Activated naive CD4-positive, alpha-beta T cell treated with anti-CD3 and anti-CD28 coated beads, Interleukin-2, amount 50 U/mL, for 24 hours (primary cell): ENCODE measurements around the gene AAK1.
A peak's percentile ranks its signal among the peaks of the same experiment; 100 is the strongest.
"Not testable (repeated sequence)": the region's sequence is repeated elsewhere in the genome, so short reads cannot be mapped to it uniquely, and the experiment has no call there.

Experiments used
- H3K27ac Mint-ChIP-seq: one replicate; pipeline ENCODE4 v1.8.0; 2021; ENCODE audit warnings: mild to moderate bottlenecking, mixed read lengths
- H3K27me3 Mint-ChIP-seq: one replicate; pipeline ENCODE4 v1.8.0; 2021; ENCODE audit warnings: mixed read lengths
- H3K36me3 Mint-ChIP-seq: one replicate; pipeline ENCODE4 v1.8.0; 2021; ENCODE audit warnings: mixed read lengths
- H3K4me1 Mint-ChIP-seq: one replicate; pipeline ENCODE4 v1.8.0; 2021; ENCODE audit warnings: mixed read lengths
- H3K4me3 Mint-ChIP-seq: one replicate; pipeline ENCODE4 v1.8.0; 2021; ENCODE audit warnings: mild to moderate bottlenecking, mixed read lengths
- H3K9me3 Mint-ChIP-seq: one replicate; pipeline ENCODE4 v1.8.0; 2021; ENCODE audit warnings: mixed read lengths

AAK1 gene

DNA sequence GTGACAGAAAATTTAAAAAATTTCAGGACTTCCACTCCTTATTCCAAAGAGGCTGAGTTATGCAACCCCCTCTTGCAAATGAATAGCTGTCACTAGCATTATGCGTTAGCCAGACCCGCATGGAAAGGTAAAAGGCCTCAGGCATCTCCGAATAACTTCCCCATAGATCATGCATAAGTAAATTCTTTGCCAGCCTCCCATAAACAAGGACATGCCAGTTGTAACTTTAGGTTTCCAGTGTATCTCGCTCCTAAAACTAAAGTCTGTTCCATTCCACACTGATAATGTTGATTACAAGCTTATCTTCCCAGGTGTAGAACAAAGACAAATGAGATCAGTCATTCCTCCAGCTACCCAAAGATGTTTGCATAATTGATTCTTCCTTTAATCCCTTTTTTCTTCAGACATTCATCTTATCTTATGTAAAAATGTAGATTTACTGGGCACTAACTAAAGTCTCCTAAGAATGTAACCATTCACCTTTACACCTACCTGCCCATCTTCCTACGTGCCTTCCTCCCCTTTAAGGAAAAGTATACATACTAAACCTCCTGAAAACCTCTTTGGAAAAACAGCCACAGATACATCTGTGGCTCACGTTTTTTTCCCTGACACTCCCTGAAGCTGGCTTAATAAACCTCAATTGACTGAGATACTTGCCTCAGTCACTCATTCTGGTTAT is 192.7 kb downstream of the AAK1 start:
- Mint-ChIP-seq H3K27me3 (no peaks in the 10 kb centered on the region), H3K9me3 (no peaks in the 10 kb centered on the region), H3K4me1 (peaks cover 22% of the 10 kb centered on the region), H3K27ac (no peak overlapping the region), H3K4me3 (no peak overlapping the region), H3K36me3 (peaks cover 2% of the 10 kb centered on the region)

DNA sequence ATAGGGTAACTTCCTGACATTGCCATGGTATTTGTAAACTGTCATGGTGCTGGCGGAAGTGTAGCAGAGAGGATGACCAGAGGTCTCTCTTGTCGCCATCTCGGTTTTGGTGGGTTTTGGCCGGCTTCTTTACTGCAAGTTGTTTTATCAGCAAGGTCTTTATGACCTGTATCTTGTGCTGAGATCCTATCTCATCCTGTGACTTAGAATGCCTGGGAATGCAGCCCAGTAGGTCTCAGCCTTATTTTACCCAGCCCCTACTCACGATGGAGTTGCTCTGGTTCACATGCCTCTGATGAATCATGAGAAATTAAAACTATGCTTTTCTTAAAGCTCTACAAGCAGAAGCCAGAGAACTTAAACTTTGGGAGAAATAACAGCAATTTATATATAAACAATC is 193.6 kb downstream of the AAK1 start:
- no peaks in the 10 kb centered on the region for H3K27me3 Mint-ChIP-seq
- H3K4me1 Mint-ChIP-seq: peaks cover 15% of the 10 kb centered on the region
- no peak overlapping the region for H3K27ac Mint-ChIP-seq
- no peaks in the 10 kb centered on the region for H3K9me3 Mint-ChIP-seq
- peaks cover 2% of the 10 kb centered on the region for H3K36me3 Mint-ChIP-seq
- no peak overlapping the region for H3K4me3 Mint-ChIP-seq

DNA sequence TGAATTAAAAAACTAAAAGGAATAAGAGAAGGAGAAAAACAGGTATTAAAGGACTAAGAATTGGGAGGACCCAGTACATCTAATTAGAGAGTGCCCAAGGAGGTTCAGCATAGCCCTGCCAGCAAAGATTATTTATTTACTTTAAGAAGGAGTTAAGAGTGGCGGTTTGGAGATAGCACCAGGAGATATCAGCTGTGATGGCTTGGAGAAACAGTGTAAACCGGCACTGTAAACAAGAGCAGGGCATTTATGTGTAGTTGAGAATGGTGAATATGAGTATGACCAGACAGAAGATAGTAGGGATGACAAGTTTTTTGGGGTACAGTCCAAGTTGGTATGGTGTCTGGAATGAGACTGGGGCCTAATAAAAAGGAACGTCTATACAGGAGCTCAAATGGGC is 199.9 kb downstream of the AAK1 start:
- not testable (repeated sequence) for H3K27me3 Mint-ChIP-seq, H3K36me3 Mint-ChIP-seq, H3K27ac Mint-ChIP-seq, H3K4me3 Mint-ChIP-seq, H3K4me1 Mint-ChIP-seq, H3K9me3 Mint-ChIP-seq

DNA sequence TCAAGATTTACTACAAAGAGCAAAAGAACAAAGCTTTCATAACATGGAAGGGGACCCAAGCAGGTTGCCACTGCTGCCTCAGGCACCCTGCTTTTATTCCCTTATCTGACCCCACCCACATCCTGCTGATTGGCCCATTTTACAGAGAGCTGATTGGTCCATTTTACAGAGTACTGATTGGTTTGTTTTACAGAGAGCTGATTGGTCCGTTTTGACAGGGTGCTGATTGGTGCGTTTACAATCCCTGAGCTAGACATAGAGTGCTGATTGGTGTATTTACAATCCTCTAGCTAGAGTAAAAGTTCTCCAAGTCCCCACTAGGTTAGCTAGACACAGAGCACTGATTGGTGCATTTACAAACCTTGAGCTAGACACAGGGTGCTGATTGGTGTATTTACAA is 204.0 kb downstream of the AAK1 start:
- not testable (repeated sequence) for H3K4me3 Mint-ChIP-seq

DNA sequence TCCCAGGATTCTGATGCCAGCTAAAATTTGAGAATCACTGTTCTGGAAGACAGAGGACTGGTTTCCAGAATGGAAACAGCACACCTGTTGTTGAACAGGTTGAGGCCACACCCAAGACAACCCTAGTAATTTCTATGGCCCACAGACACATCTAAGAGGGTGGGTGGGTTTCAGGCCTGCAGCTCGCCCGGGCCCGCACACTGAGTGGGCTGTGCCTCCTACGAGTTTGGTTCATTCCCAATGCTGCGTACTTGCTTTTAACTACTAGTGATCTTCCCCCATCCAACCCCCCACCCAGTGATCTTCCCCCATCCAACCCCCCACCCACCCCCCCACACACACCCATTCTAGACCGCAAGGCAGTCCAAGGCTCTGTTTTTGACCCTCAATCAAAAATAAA is 205.0 kb downstream of the AAK1 start:
- Mint-ChIP-seq H3K4me3 (peak overlapping the region; percentile 72), H3K9me3 (no peaks in the 10 kb centered on the region), H3K36me3 (peaks cover 8% of the 10 kb centered on the region), H3K27me3 (no peaks in the 10 kb centered on the region), H3K4me1 (peaks cover 36% of the 10 kb centered on the region), H3K27ac (no peak overlapping the region)

More for the DNA sequence above, 204.0 kb downstream of the AAK1 start:
- H3K9me3 Mint-ChIP-seq, H3K36me3 Mint-ChIP-seq, H3K27me3 Mint-ChIP-seq: not testable (repeated sequence)
- peaks cover 29% of the 10 kb centered on the region for H3K4me1 Mint-ChIP-seq
- peak overlapping the region; percentile 86 for H3K27ac Mint-ChIP-seq

DNA sequence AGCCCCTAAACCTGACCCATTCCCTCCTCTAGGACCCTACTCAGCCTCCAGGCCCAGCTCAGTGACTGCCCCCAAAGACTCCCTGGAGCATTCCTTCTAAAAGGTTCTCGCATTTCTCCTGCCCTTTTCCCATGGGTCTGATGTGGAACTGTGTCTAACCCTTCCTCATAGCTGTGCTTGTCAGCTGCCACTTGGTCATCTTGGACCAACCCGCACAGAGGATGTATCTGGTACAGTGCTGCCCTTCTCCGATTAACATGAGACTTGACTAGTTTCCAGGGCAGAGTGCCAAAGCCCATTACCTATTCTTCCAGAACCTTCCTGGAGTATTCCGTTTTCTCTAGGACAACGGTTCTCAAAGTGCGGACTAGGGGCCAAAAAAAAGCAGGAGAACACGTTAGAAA is 205.8 kb downstream of the AAK1 start:
- Mint-ChIP-seq H3K27me3 (no peaks in the 10 kb centered on the region), H3K4me1 (peaks cover 36% of the 10 kb centered on the region), H3K27ac (peak overlapping the region; percentile 96), H3K9me3 (no peaks in the 10 kb centered on the region), H3K4me3 (peak overlapping the region; percentile 88), H3K36me3 (peaks cover 8% of the 10 kb centered on the region)

DNA sequence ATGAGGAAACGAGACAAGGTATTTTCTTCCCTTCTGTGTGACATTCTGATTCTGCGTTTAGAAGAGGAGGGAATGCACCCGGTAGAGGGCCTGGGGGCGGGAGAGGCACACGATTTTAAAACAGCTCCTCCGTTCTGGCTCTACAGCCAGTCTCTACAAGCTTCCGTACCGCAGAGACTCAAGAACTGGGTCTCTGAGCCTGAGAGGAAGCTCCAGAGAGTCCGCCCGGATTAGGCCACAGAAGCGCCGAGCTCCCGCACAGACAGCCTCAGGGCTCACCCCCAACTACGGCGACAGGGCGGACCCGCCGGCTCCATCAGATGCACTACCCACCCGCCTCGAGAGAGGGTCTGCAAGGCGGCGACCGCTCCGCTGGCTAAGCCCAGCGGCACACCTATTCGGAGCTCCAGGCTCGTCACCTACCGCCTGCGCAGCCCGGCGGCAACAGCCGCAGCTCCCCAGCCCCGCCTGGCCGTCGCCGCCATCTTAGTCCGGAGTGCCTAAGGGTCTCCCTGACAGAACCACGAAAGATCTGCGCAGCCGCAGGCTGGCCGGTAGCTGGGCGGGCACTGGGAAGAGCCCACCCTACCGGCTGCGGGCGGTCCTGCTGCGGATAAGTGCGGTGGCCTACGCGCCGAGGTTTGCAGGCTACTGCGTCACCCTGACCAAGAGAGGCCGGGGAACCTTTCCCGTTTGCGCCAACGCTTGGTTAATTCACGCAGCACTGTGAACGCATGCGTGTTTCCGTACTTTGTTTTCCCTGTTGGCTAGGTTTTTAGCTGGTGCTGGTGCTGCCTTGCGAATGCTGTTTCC is 206.4 kb downstream of the AAK1 start, which contains the start of gene NFU1:
TSS of gene NFU1 (minus strand) at position 498 of the 813 bp plus-strand sequence. CDS start at position 485, 13 bp downstream.
- H3K27me3 Mint-ChIP-seq: no peaks in the 10 kb centered on the region
- peaks cover 39% of the 10 kb centered on the region for H3K4me1 Mint-ChIP-seq

DNA sequence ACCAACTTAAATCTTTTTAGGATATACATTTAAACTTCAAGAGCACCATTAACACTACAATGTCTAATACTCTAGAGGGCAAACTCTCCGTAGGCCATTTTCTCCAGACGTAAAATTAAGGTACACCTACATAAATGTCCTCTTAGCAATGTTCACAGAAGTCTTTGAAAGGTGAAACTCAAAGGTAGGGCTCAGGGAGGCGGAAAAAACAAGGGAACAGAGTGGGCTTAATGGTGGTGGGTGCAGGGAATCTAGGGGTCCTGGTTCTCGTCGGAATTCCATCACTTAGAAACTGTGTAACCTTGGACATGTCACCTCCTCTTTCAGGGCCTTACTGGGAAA is 207.0 kb downstream of the AAK1 start:
- peaks cover 8% of the 10 kb centered on the region for H3K36me3 Mint-ChIP-seq
- H3K4me1 Mint-ChIP-seq: peaks cover 41% of the 10 kb centered on the region
- no peaks in the 10 kb centered on the region for H3K27me3 Mint-ChIP-seq
- H3K4me3 Mint-ChIP-seq: peak overlapping the region; percentile 88
- peak overlapping the region; percentile 96 for H3K27ac Mint-ChIP-seq
- no peaks in the 10 kb centered on the region for H3K9me3 Mint-ChIP-seq

More for the DNA sequence above, 206.4 kb downstream of the AAK1 start, which contains the start of gene NFU1:
- H3K27ac Mint-ChIP-seq: peak within 1 kb of the TSS; percentile 96
- no peaks in the 10 kb centered on the region for H3K9me3 Mint-ChIP-seq
- peak within 1 kb of the TSS; percentile 88 for H3K4me3 Mint-ChIP-seq
- H3K36me3 Mint-ChIP-seq: peaks cover 8% of the 10 kb centered on the region

DNA sequence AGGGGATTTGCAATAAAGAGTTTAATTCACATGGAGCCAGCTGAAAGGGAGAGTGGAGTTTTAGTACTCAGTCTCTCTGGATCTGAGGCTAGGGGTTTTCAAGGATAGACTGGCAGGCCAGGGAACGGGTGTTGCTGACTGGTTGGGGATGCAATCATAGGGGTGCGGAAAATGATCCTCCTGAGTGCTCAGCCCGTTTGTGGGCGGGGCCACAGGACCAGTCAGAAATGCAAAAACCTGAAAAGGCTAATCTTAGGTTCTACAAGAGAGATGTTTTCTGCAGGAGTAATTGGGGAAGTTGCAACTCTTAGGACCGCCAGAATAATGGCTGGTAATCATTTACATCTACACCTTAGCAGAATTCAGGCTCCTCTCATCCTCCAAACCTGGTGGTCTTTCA is 208.8 kb downstream of the AAK1 start:
- Mint-ChIP-seq H3K27me3 (no peaks in the 10 kb centered on the region), H3K27ac (no peak overlapping the region), H3K36me3 (peaks cover 9% of the 10 kb centered on the region), H3K4me3 (peak overlapping the region; percentile 64), H3K9me3 (no peaks in the 10 kb centered on the region), H3K4me1 (peaks cover 41% of the 10 kb centered on the region)

DNA sequence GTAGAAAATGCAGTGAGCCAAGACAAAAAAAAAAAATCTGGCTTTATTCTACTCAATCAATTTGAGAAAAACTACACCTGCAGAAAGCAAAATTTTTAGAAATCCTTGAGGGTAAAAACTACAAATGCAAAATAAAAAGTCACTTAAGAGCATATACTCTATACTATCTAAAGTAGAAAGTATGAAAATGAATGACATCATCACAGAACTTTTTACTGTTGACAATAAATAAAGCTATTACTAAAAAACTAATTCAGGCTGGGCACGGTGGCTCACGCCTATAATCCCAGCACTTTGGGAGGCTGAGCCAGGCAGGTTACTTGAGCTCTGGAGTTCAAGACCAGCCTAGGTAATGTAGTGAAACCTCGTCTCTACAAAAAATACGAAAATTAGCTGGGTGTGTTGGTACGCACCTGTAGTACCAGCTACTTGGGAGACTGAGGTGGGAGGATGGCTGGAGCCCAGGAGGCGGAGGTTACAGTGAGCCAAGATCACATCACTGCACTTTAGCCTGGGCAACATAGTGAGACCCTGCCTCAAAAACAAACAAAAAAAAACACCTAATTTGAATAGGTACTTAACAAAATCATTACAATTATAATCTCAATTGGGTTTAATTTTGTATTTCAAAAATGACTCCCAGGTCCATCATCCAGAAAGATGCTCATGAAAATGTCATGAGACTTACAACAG is 213.9 kb downstream of the AAK1 start:
- Mint-ChIP-seq H3K4me1 (peaks cover 13% of the 10 kb centered on the region), H3K9me3 (no peaks in the 10 kb centered on the region), H3K27me3 (no peaks in the 10 kb centered on the region), H3K36me3 (peaks cover 7% of the 10 kb centered on the region), H3K27ac (no peak overlapping the region), H3K4me3 (no peak overlapping the region)

DNA sequence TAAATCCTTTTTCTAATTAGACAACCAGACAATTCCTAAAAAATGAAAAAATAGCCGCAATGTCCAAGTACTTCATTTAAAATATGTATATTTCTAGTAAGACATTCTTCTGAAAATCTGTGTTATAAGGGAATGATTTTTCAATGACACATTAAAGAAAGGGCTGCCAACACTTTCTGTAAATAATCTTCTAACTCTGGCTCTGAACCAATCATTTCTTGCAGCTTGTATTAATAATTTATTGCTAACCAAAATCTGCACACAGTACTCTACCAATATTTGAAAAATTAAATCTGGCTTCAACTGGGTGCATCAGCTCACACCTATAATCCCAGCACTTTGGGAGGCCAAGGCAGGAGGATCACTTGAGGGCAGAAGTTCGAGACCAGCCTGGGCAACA is 214.6 kb downstream of the AAK1 start:
- Mint-ChIP-seq H3K36me3 (peaks cover 5% of the 10 kb centered on the region), H3K4me3 (no peak overlapping the region), H3K27ac (peak overlapping the region; percentile 59), H3K9me3 (no peaks in the 10 kb centered on the region), H3K27me3 (no peaks in the 10 kb centered on the region), H3K4me1 (peaks cover 8% of the 10 kb centered on the region)

DNA sequence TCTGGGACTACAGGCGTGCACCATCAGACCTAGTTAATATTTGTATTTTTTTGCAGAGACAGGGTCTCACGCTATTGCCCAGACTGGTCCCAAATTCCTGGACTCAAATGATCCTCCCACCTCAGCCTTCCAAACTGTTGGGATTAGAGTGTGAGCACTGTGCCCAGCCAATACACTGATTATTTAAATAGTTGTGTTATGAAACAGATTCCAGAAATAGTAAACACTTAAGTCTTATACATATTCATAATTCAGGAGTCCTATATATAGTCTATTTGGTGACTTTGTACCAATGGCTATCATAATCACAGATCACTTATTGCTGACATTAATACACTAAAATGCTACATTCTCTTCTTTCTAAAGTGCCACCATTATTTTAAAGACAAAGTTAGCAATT is 219.1 kb downstream of the AAK1 start:
- Mint-ChIP-seq H3K27me3 (no peaks in the 10 kb centered on the region), H3K9me3 (no peaks in the 10 kb centered on the region), H3K4me3 (no peak overlapping the region), H3K4me1 (peaks cover 3% of the 10 kb centered on the region), H3K27ac (no peak overlapping the region), H3K36me3 (peaks cover 9% of the 10 kb centered on the region)

DNA sequence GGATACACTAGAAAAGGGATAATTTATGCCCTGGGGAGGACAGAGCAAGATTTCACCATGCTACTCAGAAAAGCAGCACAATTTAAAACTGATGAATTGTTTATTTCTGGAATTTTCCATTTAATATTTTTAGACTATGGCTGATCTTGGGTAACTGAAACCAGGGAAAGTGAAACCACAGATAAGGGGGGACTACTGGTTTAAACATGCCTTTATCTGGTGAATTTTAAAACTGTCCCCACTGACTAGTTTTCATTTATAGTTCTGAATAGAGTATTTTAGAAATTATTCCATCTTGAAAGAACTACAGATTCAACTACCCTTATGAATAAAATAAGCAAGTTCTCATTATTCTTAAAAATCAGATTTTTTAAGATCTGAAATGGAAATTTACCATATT is 221.3 kb downstream of the AAK1 start:
- peaks cover 9% of the 10 kb centered on the region for H3K36me3 Mint-ChIP-seq
- H3K4me3 Mint-ChIP-seq: no peak overlapping the region
- H3K27ac Mint-ChIP-seq: peak overlapping the region; percentile 35
- H3K27me3 Mint-ChIP-seq: no peaks in the 10 kb centered on the region
- H3K4me1 Mint-ChIP-seq: peaks cover 3% of the 10 kb centered on the region
- no peaks in the 10 kb centered on the region for H3K9me3 Mint-ChIP-seq

DNA sequence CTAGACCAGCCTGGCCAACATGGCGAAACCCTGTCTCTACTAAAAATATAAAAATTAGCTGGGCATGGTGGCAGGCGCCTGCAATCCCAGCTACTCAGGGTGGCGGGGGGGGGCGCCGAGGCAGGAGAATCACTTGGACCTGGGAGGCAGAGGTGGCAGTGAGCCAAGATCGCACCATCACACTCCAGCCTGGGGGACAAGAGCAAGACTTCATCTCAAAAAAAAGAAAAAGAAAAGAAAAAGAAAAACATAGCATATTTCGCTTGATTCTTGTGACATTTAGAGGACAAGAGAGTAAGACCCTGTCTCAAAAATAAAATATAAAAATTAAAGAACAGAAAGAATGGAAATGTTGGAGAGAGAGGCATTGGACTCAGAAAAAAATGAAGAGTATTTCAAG is 224.4 kb downstream of the AAK1 start:
- H3K27ac Mint-ChIP-seq, H3K9me3 Mint-ChIP-seq, H3K4me1 Mint-ChIP-seq, H3K4me3 Mint-ChIP-seq, H3K27me3 Mint-ChIP-seq: not testable (repeated sequence)
- H3K36me3 Mint-ChIP-seq: peaks cover 13% of the 10 kb centered on the region

DNA sequence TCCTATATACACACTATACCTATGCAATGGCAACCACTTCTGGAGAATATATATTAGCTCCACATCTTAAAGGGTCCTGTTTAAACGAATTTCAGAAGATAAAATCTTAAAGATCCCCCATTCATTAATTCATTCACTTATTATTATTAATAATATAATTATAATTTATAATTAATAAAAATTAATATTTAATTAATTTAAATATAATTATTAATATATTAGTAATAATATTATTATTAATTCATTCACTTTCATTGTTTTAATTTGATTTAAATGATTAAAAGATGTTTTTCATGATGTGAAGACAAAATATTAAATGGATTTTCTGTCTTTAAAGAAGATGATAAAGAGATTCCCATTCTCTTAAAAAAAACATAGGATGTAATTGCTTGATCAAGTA is 227.4 kb downstream of the AAK1 start:
- no peaks in the 10 kb centered on the region for H3K27me3 Mint-ChIP-seq
- H3K4me1 Mint-ChIP-seq: no peaks in the 10 kb centered on the region
- no peak overlapping the region for H3K27ac Mint-ChIP-seq
- peaks cover 13% of the 10 kb centered on the region for H3K36me3 Mint-ChIP-seq
- no peak overlapping the region for H3K4me3 Mint-ChIP-seq
- no peaks in the 10 kb centered on the region for H3K9me3 Mint-ChIP-seq
